HG03095 (cell line): ENCODE measurements around the gene POFUT1.
"Not testable (repeated sequence)": the region's sequence is repeated elsewhere in the genome, so short reads cannot be mapped to it uniquely, and the experiment has no call there.

Experiments used
- ATAC-seq: cut with Tn5 transposase; IDR thresholded peaks from one replicate; pipeline ENCODE4 v1.9.1; 2021; ENCODE audit warnings: moderate library complexity; ENCODE audit not compliant: unreplicated experiment

The POFUT1 gene

GRCh38 chr20:32232326-32232886 is 24.7 kb downstream of the POFUT1 start:
- ATAC-seq: no peak

GRCh38 chr20:32233286-32233685 is 25.6 kb downstream of the POFUT1 start:
- no peak for ATAC-seq

- ATAC-seq: no peak
Measured at GRCh38 chr20:32234135-32234808, 26.6 kb downstream of the POFUT1 start.

- ATAC-seq: no peak
Measured at GRCh38 chr20:32235331-32236047, 27.8 kb downstream of the POFUT1 start.

GRCh38 chr20:32236048-32236533 is 28.4 kb downstream of the POFUT1 start:
- no peak for ATAC-seq

- no peak for ATAC-seq
Measured at GRCh38 chr20:32236819-32237218, 29.1 kb downstream of the POFUT1 start.

GRCh38 chr20:32237419-32237818 is 29.7 kb downstream of the POFUT1 start:
- no peak for ATAC-seq

GRCh38 chr20:32238483-32239425 is 31.1 kb downstream of the POFUT1 start:
- no peak for ATAC-seq

GRCh38 chr20:32240205-32240604 is 32.5 kb downstream of the POFUT1 start:
- ATAC-seq: no peak

GRCh38 chr20:32241807-32242206 is 34.1 kb downstream of the POFUT1 start:
- no peak for ATAC-seq

- ATAC-seq: no peak
Measured at GRCh38 chr20:32244150-32244823, 36.6 kb downstream of the POFUT1 start.

GRCh38 chr20:32244959-32245358 is 37.3 kb downstream of the POFUT1 start:
- no peak for ATAC-seq

- ATAC-seq: not testable (repeated sequence)
Measured at GRCh38 chr20:32246208-32246607, 38.5 kb downstream of the POFUT1 start.

- no peak for ATAC-seq
Measured at GRCh38 chr20:32248043-32248442, 40.4 kb downstream of the POFUT1 start.

- ATAC-seq: no peak
Measured at GRCh38 chr20:32249030-32249738, 41.5 kb downstream of the POFUT1 start.

GRCh38 chr20:32251470-32251869 is 43.8 kb downstream of the POFUT1 start:
- ATAC-seq: no peak

- ATAC-seq: no peak
Measured at GRCh38 chr20:32252189-32252588, 44.5 kb downstream of the POFUT1 start.

GRCh38 chr20:32260973-32261372 is 53.3 kb downstream of the POFUT1 start:
- ATAC-seq: not testable (repeated sequence)

GRCh38 chr20:32261644-32262043 is 54.0 kb downstream of the POFUT1 start:
- no peak for ATAC-seq
